ENCODE data around the gene BTNL3. TPM values are rescaled to one million over a fixed set of nuclear protein-coding genes. Genes with fewer than 3 reads are reported as not detected.

BTNL3 gene, protein sequence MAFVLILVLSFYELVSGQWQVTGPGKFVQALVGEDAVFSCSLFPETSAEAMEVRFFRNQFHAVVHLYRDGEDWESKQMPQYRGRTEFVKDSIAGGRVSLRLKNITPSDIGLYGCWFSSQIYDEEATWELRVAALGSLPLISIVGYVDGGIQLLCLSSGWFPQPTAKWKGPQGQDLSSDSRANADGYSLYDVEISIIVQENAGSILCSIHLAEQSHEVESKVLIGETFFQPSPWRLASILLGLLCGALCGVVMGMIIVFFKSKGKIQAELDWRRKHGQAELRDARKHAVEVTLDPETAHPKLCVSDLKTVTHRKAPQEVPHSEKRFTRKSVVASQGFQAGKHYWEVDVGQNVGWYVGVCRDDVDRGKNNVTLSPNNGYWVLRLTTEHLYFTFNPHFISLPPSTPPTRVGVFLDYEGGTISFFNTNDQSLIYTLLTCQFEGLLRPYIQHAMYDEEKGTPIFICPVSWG
- total RNA-seq = not detected

GRCh38 chr5:180988592-180988991 lies at the start of gene BTNL3:
TSS of gene BTNL3 (plus strand) at chr5:180988846. CDS start at chr5:180989029, 183 bp downstream.
- Mint-ChIP-seq H3K9me3 (no peaks in the 10 kb centered on the region), H3K36me3 (no peaks in the 10 kb centered on the region), H3K27ac (no peak within 1 kb of the TSS)
- DNase-seq (ENCODE audit: low spot score in 2 of 2) (no peak), ATAC-seq (no peak)

GRCh38 chr5:180950291-180950949 lies 38.2 kb upstream of the BTNL3 start:
- Mint-ChIP-seq H3K27ac (no peak overlapping the region), H3K36me3 (no peaks in the 10 kb centered on the region), H3K9me3 (no peaks in the 10 kb centered on the region)
- no peak for ATAC-seq
- no peak for DNase-seq (ENCODE audit: low spot score in 2 of 2)

DNA sequence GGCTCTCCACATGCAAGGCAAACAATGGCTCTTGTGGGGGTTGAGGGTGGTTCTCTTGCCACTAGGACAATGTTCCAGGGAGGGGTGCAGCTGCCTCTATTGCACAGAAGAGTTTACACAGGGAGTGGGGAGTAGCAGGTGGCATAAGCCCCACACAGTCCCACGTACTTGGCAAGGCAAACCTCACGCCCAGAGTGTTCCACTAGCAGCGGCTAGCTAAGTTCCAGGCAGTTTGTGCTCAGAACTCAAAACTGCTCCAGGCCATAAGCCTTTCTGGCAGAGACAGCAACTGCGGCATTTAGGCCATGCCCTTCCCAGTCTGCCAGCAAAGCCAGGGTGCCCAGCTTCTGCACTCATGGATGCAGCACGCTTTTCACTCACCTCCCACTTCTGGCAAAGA lies 29.0 kb upstream of the BTNL3 start:
- Mint-ChIP-seq H3K27ac (no peak overlapping the region), H3K36me3 (no peaks in the 10 kb centered on the region), H3K9me3 (peaks cover 3 to 4% of the 10 kb centered on the region in 2 donors)
- no peak for DNase-seq (ENCODE audit: low spot score in 2 of 2)
- no peak for ATAC-seq

DNA sequence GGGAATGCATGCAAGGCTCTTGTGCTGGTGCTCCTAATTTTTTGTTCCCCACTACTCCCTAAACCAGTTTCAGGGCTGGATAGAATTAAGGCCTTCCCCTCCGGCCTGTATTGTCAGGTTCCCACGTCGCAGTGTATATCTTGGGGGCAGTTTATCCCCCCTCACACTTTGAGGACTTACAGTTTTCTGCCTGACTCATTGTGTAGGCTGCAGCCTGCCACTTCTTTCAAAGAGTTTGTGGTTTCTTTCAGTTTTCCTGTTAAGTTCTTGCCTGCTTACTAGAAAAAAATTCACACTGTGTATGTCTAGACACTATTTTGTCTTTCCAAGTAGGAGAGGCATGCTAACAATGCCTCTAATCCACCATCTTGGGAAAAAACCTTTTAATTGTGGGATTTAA lies 28.4 kb upstream of the BTNL3 start:
- peak; percentile 45 to 61 for ATAC-seq
- no peak for DNase-seq (ENCODE audit: low spot score in 2 of 2)
- Mint-ChIP-seq H3K9me3 (peaks cover 3 to 4% of the 10 kb centered on the region in 2 donors), H3K27ac (no peak overlapping the region), H3K36me3 (no peaks in the 10 kb centered on the region)

GRCh38 chr5:180969406-180969805 lies 19.2 kb upstream of the BTNL3 start:
- no peak overlapping the region for H3K27ac Mint-ChIP-seq
- ATAC-seq (no peak), DNase-seq (ENCODE audit: low spot score in 2 of 2) (no peak)
- no peaks in the 10 kb centered on the region for H3K36me3 Mint-ChIP-seq
- no peaks in the 10 kb centered on the region for H3K9me3 Mint-ChIP-seq

GRCh38 chr5:180970336-180970735 lies 18.3 kb upstream of the BTNL3 start:
- H3K9me3 Mint-ChIP-seq = no peaks in the 10 kb centered on the region
- no peaks in the 10 kb centered on the region for H3K36me3 Mint-ChIP-seq
- DNase-seq (ENCODE audit: low spot score in 2 of 2) (no peak), ATAC-seq (no peak)
- no peak overlapping the region for H3K27ac Mint-ChIP-seq

GRCh38 chr5:180970875-180971274 lies 17.8 kb upstream of the BTNL3 start:
- Mint-ChIP-seq H3K36me3 (no peaks in the 10 kb centered on the region), H3K9me3 (no peaks in the 10 kb centered on the region), H3K27ac (no peak overlapping the region)
- DNase-seq (ENCODE audit: low spot score in 2 of 2) (no peak), ATAC-seq (no peak)

GRCh38 chr5:180974612-180975315 lies 13.9 kb upstream of the BTNL3 start:
- Mint-ChIP-seq H3K27ac (no peak overlapping the region), H3K36me3 (no peaks in the 10 kb centered on the region), H3K9me3 (no peaks in the 10 kb centered on the region)
- ATAC-seq = no peak
- DNase-seq (ENCODE audit: low spot score in 2 of 2) = no peak

DNA sequence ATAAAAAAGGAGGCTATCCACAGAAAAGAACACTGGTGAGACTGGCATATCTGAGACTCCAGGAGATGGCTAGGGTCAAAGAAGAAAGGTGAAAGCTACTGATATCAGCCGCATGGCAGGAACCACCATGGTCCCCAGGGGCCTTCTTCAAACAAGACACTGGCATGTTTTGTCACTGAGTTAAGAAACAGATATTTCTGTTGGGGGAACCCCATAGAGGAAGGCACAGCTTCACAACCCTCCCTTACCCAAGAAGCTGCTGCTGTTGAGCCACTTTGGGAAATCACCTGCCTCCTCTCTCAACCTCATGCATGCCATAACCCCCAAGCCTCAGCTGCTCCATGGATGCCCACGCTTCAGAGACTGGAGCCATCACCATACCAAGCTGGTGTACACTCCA lies 13.3 kb upstream of the BTNL3 start:
- DNase-seq (ENCODE audit: low spot score in 2 of 2) = no peak
- Mint-ChIP-seq H3K9me3 (no peaks in the 10 kb centered on the region), H3K27ac (no peak overlapping the region)

GRCh38 chr5:180976518-180976917 lies 12.1 kb upstream of the BTNL3 start:
- Mint-ChIP-seq H3K27ac (peak overlapping the region; percentile 73 to 75), H3K36me3 (no peaks in the 10 kb centered on the region), H3K9me3 (no peaks in the 10 kb centered on the region)
- DNase-seq (ENCODE audit: low spot score in 2 of 2) = no peak
- no peak for ATAC-seq

More for the DNA sequence above, 13.3 kb upstream of the BTNL3 start:
- H3K36me3 Mint-ChIP-seq = no peaks in the 10 kb centered on the region
- ATAC-seq = peak in 1 of 2 donors; percentile 39

GRCh38 chr5:180977852-180978251 lies 10.8 kb upstream of the BTNL3 start:
- ATAC-seq (no peak), DNase-seq (ENCODE audit: low spot score in 2 of 2) (no peak)
- H3K9me3 Mint-ChIP-seq = no peaks in the 10 kb centered on the region
- no peak overlapping the region for H3K27ac Mint-ChIP-seq
- H3K36me3 Mint-ChIP-seq = no peaks in the 10 kb centered on the region

GRCh38 chr5:180982008-180982741 lies 6.5 kb upstream of the BTNL3 start:
- ATAC-seq (no peak), DNase-seq (ENCODE audit: low spot score in 2 of 2) (no peak)
- H3K36me3 Mint-ChIP-seq = no peaks in the 10 kb centered on the region
- no peak overlapping the region for H3K27ac Mint-ChIP-seq
- no peaks in the 10 kb centered on the region for H3K9me3 Mint-ChIP-seq

GRCh38 chr5:180988016-180988415 lies 630 bp upstream of the BTNL3 start:
- no peak for ATAC-seq
- Mint-ChIP-seq H3K36me3 (no peaks in the 10 kb centered on the region), H3K9me3 (no peaks in the 10 kb centered on the region), H3K27ac (no peak overlapping the region)
- DNase-seq (ENCODE audit: low spot score in 2 of 2) = no peak

DNA sequence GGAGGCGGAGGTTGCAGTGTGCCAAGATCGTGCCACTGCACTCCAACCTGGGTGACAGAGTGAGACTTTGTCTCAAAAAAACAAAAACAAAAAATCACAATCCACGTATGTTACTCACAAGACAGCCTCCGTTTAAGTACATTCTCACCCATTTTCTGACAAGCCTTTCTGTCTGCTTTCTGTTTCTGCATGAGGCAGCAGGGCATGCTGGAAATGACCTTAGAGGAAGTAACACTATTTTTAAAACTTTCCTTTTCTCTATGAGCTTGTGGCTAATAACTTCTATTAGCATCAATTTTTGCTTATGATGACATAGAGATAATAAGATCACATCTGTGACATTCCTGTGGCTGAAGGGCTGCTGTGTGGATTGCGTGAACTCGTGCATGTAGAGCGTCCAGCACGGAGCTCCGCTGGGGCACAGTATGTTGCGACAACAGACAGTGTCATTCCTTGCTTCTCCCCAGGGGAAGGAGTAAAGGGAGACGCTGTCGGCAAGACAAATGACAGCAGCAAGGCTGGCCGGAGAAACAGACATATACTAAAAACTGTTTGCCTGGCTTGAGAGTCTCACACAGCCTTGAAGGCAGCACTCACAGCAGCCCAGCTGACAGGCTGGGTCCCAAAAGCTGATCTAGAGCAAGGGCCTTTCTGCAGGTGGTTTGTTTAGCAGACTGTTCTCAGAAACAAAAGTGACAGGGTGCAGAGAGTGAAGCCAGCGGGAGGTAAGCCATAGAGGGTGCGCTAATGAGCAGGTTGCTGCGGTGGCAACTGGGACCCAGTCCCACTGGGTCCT lies 1.6 kb downstream of the BTNL3 start:
- DNase-seq (ENCODE audit: low spot score in 2 of 2) (no peak), ATAC-seq (no peak)
- Mint-ChIP-seq H3K36me3 (peaks cover 0 to 6% of the 10 kb centered on the region in 2 donors), H3K27ac (no peak overlapping the region), H3K9me3 (peaks cover 6 to 8% of the 10 kb centered on the region in 2 donors)

GRCh38 chr5:180990882-180991242 lies 2.2 kb downstream of the BTNL3 start:
- no peak for ATAC-seq
- Mint-ChIP-seq H3K9me3 (peaks cover 6 to 8% of the 10 kb centered on the region in 2 donors), H3K36me3 (peaks cover 0 to 6% of the 10 kb centered on the region in 2 donors), H3K27ac (no peak overlapping the region)
- no peak for DNase-seq (ENCODE audit: low spot score in 2 of 2)

GRCh38 chr5:181001947-181002346 lies 13.3 kb downstream of the BTNL3 start:
- H3K9me3 Mint-ChIP-seq = no peaks in the 10 kb centered on the region
- ATAC-seq (no peak), DNase-seq (ENCODE audit: low spot score in 2 of 2) (no peak)
- H3K27ac Mint-ChIP-seq = no peak overlapping the region
- H3K36me3 Mint-ChIP-seq = peaks cover 0 to 3% of the 10 kb centered on the region in 2 donors
